Ammon's horn (tissue), 1 donor: ENCODE results near the gene GNAQ.
A peak's percentile ranks its signal among the peaks of the same experiment; 100 is the strongest.

Experiments
- DNase-seq: peaks from one replicate; pipeline ENCODE4 v3.0.0-alpha.2; 2016; ENCODE audit warnings: low spot score

GNAQ gene

DNA sequence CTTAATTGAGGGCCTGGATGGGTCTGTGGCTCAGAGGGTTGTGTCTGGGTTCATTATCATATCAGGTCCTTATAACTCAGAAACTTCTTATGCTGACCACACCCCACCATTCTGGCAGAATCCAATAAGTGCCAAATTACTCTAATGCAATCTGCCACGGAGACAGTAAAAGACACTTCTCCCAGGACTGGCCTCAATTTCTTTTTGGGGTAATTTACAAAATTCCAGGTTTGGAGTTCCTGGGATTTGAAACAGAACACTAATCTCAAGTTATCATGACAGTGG lies 187.8 kb downstream of the GNAQ start:
- no peak for DNase-seq

DNA sequence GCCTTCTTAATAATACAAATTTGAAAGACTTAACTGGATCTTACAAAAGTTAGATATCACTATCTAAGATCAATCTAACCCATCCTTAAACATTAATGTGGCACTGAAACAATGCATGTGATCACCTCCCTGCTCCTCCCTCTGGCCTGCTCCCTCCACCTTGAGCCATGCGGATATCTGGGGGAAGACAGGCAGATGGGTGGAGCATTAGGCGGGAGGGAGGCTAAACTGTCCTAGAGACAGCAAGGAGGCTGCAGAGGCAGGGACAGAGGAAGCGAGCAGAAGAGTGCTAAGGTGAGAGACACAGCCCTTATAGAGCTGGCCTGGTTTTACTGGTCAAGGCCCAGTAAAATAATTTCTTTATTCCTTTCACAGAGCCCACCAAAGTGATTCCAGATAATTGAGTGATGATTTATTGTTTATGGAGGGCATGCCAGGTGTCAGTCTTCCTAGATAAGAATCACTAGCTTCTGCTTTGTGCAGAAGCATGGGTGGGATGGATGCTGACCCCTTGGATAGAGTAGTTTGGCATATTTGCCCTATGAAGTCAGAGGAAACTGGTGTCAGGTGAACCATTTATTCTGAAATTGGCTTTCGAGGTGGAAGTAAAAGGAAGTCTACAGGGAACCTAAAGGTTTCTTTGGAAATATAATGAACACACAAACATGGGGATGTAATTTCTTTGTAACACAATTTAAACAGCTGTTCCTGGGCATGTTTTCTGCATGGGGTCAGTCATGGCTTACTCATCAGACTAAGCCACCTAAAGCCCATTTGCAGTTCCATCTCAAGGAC lies 188.3 kb downstream of the GNAQ start:
- no peak for DNase-seq

GRCh38 chr9:77841739-77842386 lies 189.7 kb downstream of the GNAQ start:
- DNase-seq = no peak

DNA sequence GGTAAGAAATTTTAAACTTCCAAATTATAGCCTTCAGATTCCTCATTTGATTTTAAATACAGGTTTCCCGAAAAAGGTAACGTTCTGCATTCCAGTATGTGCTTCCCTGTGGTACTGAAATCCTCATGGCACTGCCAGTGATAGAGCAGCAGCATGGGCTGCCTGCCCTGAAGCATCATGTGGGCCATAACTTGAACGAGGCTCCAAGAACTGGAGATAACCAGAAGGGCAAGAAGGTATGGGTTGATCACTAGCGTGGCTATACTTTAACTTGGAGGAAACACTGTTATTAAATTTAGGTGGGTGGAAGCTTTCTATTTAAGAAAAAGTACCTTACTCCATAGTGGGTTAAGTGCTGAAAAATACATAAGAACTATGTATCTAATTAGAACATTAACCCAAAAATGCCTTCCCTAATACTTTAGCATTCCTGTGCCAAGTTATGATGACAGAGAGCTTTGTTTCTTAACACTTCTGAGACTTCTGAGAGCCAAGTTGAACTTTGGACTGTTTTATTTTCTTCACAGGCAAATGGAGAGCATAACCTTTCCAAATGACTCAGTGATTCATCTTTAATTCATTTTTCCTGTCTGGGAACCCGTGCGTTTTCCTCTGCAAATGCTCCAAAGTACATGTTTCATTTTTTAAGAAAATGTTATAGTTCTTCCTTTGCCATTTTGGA lies 192.0 kb downstream of the GNAQ start:
- DNase-seq = no peak

DNA sequence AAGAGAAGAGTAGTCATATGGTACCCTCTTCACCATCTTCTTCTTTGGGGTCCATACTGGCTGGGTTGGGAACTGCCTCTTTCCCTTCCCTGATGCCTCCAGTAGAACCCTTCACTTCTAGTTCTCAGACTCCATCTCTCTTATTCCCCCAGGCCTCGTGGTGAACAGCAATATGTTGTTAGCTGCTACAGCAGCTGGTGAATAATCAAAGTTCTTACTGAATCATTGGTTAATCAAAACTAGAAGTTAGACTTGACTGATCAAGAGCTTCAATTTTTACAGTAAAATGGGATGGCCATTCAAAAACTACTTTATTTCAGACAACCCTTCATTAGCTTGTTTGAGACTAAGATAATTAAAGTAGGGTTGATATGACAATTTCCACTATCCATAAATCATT lies 192.6 kb downstream of the GNAQ start:
- DNase-seq = no peak

DNA sequence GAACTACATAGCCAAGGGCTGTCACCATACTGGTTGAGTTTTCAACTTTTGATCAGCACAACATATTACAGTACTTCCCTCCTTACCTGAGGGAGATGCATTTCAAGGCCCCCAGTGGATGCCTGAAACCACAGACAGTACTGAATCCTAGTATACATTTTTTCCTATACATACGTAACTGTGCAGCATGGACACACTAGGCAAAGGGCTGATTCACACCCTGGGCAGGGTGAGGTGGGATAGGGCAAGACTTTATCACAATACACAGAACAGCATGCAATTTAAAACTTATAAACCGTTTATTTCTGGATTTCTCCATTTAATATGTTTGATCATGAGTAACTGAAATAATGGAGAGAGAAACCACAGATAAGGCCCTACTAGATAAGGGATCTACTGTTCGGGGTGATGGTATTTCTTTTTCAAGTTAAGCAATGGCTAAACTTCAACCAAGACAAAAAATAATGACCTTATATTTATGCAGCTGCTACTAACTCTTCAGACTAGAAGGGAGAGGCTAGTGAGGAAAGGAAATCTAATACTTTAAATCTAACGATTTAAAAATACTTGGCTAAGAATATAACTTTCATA lies 196.6 kb downstream of the GNAQ start:
- DNase-seq = no peak

- no peak for DNase-seq
Measured at GRCh38 chr9:77833561-77834429, 197.8 kb downstream of the GNAQ start.

DNA sequence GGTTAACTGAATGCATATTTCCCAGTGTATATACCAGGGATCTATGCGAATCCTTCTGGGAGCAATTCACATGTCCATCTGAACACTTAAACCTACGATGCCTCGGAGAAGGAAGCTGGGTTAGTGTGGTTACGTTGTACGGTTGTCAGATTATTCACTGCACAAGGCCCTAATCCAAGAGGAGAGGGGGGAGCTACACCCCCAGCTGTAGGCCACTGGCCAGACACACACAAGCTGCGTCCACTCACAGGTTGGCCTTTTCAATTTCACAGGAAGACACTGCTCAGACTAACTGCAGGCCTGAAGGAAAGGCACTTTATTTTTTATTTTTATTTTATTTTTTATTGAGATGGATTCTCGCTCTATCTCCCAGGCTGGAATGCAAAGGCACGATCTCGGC lies 199.0 kb downstream of the GNAQ start:
- no peak for DNase-seq

DNA sequence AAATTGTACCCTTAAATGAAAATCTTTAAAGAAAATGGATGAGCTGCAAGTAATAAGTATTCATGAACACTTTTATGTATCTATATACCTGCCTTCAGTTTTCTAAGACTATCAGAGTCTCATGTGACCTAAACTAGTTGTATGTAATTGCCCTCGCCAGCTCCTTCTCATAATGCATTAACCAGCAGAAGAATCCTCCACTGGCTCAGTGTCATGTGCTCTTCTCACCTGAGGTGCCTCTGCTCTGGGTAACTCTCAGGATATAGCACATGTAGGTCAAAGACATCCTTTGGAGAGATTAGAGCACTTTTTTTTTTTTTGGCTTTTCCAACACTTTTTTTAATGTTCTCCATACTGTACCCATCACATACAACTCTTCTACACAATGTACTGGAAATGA lies 199.8 kb downstream of the GNAQ start:
- DNase-seq = no peak

DNA sequence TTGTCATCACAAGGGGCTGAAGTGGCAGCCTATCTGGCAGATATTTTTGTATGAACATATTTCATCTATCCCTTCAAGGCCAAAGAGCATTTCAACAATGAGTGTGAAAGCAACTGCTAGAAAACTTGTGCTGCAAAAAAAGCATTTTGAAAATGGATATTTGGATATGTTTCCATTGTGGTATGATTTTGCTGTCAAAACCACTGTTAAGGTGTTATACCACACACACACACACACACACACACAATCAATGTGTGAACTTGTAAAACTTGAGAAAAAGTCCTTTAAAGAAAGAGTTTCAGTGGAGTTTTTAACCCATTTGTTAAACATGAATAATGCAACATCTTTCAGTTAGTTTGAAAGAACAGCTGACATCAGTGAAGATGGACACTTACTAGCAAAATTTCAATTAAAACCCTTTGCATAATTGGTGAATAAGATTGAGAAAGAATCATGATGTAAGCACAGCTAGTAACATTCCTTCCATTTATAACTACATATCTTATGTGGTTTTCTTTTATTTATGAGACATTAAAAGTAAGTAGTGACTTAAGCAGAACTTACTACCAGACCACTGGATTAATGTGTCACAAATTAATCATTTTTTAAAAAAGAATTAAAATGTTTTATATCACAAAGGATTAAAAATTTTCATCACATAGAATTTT lies 200.9 kb downstream of the GNAQ start:
- DNase-seq = no peak

DNA sequence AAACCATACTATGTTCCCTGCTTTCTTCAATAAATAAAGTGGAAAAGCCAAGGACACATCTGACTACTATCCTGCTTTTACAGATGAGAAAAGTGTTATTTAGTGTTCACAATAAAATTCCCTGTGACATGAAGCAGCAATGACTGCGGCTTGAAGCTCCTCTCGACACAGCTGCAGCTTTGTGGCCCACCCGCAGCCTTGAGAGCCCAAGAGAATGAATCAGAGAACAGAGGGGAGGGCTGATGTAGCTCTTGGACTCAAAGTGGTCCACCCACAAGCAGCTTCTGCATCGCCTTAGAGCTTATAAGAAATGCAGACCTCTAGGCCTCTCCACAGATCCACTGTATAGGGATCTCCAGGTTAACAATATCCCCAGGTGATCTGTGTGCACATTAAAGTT lies 202.2 kb downstream of the GNAQ start:
- DNase-seq = no peak

- DNase-seq = no peak
Measured at GRCh38 chr9:77827104-77827784, 204.4 kb downstream of the GNAQ start.

GRCh38 chr9:77826621-77827020 lies 205.0 kb downstream of the GNAQ start:
- DNase-seq = no peak

- no peak for DNase-seq
Measured at GRCh38 chr9:77826116-77826515, 205.5 kb downstream of the GNAQ start.

DNA sequence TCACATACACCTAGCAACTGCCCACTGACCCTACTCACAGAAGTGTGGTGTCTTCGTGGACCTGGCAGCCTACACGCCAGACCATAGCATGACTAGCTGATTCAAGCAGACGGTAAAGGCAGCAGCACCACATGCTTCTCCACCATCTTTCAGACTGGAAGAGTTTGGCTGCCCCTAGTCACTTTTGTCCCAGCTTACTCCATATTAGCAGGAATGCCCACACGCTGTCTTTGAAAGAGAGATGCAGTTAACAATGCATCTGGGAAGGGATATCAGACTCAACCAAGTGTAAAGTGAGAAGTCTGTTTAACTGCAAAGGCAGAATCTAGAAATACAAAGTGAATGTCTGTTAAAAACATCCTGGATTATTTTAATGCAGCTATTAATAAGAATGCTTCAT lies 206.2 kb downstream of the GNAQ start:
- DNase-seq = no peak

GRCh38 chr9:77820293-77820954 lies 211.2 kb downstream of the GNAQ start:
- DNase-seq = no peak

DNA sequence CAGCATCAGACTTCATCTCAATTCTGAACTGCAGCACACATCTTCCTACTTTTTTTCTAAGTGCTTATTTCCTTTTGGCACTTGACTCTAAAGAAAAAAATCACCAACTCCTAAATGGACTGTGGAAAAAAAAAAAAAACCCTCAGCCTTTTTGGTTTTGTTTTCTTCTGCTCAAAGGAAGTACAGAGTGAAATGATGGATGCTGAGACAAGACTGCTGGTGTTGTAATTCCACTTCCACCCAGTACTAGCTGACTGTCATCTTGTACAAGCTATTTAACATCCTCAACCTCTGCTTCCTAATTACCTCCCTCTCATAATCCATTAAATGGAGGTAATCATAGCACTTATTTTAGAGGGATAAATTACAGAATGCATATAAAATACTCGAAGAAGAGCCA lies 212.0 kb downstream of the GNAQ start:
- peak; percentile 39 for DNase-seq

DNA sequence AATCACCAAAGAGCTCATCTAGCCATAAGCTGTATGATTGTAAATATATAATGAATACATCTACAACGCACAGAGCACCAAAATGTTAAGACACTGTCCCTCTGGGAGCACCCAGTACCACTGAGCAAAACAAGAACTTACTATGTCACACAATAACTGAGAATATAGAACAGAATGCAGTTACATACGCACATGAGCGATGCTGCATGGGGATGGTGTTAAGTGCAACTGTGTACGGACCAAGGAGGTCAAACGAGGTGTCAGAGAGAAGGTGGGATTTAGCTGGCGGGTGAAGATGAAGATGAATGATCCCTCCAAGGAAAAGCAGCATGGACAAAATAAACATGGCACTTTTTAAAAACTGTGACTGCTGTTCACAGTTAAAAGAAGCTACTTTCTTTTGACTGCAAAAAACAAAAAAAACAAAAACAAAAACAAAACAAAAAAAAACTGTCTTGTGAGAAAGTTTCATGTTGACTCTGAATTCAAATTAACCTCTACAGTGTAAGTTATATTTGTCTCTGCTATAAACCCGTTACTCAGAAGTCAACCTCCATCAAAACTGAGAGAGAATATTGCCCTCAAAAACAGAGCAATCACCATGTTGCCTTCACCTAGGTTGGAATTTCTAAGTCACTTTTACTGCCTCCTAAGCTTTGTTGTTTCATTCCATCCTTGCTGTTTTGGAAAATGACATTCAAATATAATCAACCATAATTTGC lies 213.9 kb downstream of the GNAQ start:
- no peak for DNase-seq

GRCh38 chr9:77816641-77817341 lies 214.8 kb downstream of the GNAQ start:
- no peak for DNase-seq
